ENCODE measurements around the gene SLC25A34. TPM values are rescaled to one million over a fixed set of nuclear protein-coding genes. Genes with fewer than 3 reads are reported as not detected.

SLC25A34 gene
- total RNA-seq, 1 experiment from 2014 or later, result 0.59 TPM

DNA sequence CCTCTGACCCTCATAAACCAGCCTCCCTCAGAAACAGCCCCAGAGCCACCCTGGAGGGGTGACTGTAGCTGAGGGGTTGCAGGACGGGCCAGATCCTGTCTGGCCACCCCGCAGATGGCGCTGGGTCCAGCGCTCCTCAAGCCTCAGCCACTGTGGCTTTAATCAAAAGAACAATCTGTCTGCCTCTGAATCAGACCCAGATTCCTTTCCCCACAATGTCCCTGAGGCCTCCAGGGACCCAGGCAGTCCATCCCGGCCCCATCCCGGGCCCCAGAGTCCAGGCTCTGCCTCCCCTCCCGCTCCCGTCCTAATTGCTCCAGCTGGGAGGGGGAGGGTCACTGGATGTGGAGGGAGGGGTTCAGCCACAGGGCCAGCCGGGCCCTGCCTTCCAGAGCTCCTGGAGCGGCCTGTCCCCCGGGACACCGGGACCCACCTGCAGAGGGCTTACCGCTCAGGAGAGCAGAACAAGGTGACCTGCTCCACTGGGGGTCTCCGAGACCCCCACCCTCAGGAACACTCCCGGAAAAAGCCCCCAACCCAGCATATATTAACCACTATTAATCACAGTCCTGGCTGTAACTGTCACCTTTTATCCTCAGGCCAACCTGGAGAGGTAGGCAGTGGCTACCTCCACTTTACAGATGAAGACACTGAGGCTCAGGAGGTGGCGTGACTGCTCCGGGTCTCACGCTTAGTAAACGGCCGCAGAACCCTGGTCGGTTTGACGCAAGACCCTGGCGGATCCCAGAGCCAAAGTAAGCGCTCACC is 21.7 kb downstream of the SLC25A34 start:
- Histone ChIP-seq H3K36me3 (ENCODE audit: control insufficient read depth in 1 of 2, insufficient read depth in 2 of 2, low read length in 2 of 2) (no peaks in the 10 kb centered on the region), H3K9me3 (ENCODE audit: control insufficient read depth in 1 of 2, insufficient read depth in 1 of 2, low read depth in 1 of 2, low read length in 2 of 2) (no peaks in the 10 kb centered on the region), H3K27ac (ENCODE audit: low read depth, low read length) (no peak overlapping the region), H3K4me3 (replicated peaks in 1 of 2; ENCODE audit: low read depth in 1 of 2, low read length in 2 of 2) (no peak overlapping the region), H3K79me2 (ENCODE audit: insufficient read depth, low read length) (no peaks in the 10 kb centered on the region), H2AFZ (ENCODE audit: low read depth, low read length, poor library complexity, severe bottlenecking) (no peak overlapping the region), H4K20me1 (ENCODE audit: insufficient read depth) (no peaks in the 10 kb centered on the region), H3K27me3 (ENCODE audit: insufficient read depth, low read length) (no peaks in the 10 kb centered on the region), H3K9ac (ENCODE audit: low read length) (no peak overlapping the region), H3K9me2 (ENCODE audit: insufficient read depth) (no peaks in the 10 kb centered on the region), H3K4me1 (ENCODE audit: control insufficient read depth in 1 of 2, insufficient read depth in 2 of 2, low read length in 2 of 2) (peaks cover 5 to 31% of the 10 kb centered on the region in 2 experiments; a peak in 3 of 4 replicates), H3K4me2 (ENCODE audit: low read length) (no peak overlapping the region)
- intact Hi-C loops (cut with micrococcal nuclease), result no loop called here
- POLR2A ChIA-PET, result no interaction called here
- RAD21 ChIA-PET (ENCODE audit: low non-redundant PET in 1 of 2, low total read pairs in 2 of 2, uncharacterized antibody in 2 of 2, unreplicated experiment in 2 of 2), result no interaction called here
- ATAC-seq (no peak), DNase-seq (ENCODE audit: low read depth, low spot score) (no peak)
- BruUV-seq (replicated peaks), result no TSS peak
- CTCF ChIA-PET, result interaction anchor here (1.9 kb wide), 1 partner anchor 16 kb away, joined by 7 read pairs; no protein-coding TSS in a partner anchor
- no peak for TF ChIP-seq REST (IDR thresholded peaks at IDR 0.05; ENCODE audit: low read depth)

- Histone ChIP-seq H4K20me1 (ENCODE audit: insufficient read depth) (no peaks in the 10 kb centered on the region), H3K79me2 (ENCODE audit: insufficient read depth, low read length) (no peaks in the 10 kb centered on the region), H3K27ac (ENCODE audit: low read depth, low read length) (no peak within 1 kb of the TSS), H3K9me2 (ENCODE audit: insufficient read depth) (no peaks in the 10 kb centered on the region), H3K9ac (ENCODE audit: low read length) (no peak within 1 kb of the TSS), H2AFZ (ENCODE audit: low read depth, low read length, poor library complexity, severe bottlenecking) (no peak within 1 kb of the TSS), H3K4me3 (replicated peaks in 1 of 2; ENCODE audit: low read depth in 1 of 2, low read length in 2 of 2) (no peak within 1 kb of the TSS), H3K4me1 (ENCODE audit: control insufficient read depth in 1 of 2, insufficient read depth in 2 of 2, low read length in 2 of 2) (peaks cover 5 to 31% of the 10 kb centered on the region in 2 experiments; a peak in 3 of 4 replicates), H3K4me2 (ENCODE audit: low read length) (no peak within 1 kb of the TSS), H3K9me3 (ENCODE audit: control insufficient read depth in 1 of 2, insufficient read depth in 1 of 2, low read depth in 1 of 2, low read length in 2 of 2) (no peaks in the 10 kb centered on the region), H3K27me3 (ENCODE audit: insufficient read depth, low read length) (no peaks in the 10 kb centered on the region), H3K36me3 (ENCODE audit: control insufficient read depth in 1 of 2, insufficient read depth in 2 of 2, low read length in 2 of 2) (no peaks in the 10 kb centered on the region)
- TF ChIP-seq FOSL1 (IDR thresholded peaks at IDR 0.05; ENCODE audit: low read depth) (no peak), EZH2 (IDR thresholded peaks at IDR 0.05) (no peak), YY1 (IDR thresholded peaks at IDR 0.05; ENCODE audit: extremely low read depth, insufficient replicate concordance, low read depth, low read length) (no peak)
- CTCF ChIA-PET, result no interaction called here
- DNase-seq (ENCODE audit: low read depth, low spot score) (no peak), ATAC-seq (no peak)
- intact Hi-C loops (cut with micrococcal nuclease), result no loop called here
- RAD21 ChIA-PET (ENCODE audit: low non-redundant PET in 1 of 2, low total read pairs in 2 of 2, uncharacterized antibody in 2 of 2, unreplicated experiment in 2 of 2), result no interaction called here
- POLR2A ChIA-PET, result no interaction called here
- BruUV-seq (replicated peaks), result no TSS peak
Observed at GRCh38 chr1:15758343-15758931, 22.4 kb downstream of the SLC25A34 start, which contains the start of gene FBLIM1. Gene FBLIM1, plus strand, starts transcription at chr1:15758795. Its CDS starts 6,189 bp downstream, at chr1:15764984.

Measured in HCT116 (cell line).